DMS153 treated with DMSO at 0.1 percent for 48 hours (cell line): ENCODE measurements around the gene GALR2.

ENCODE experiments used
- DNase-seq: peaks from one replicate; lab custom pipeline; 2025; ENCODE audit not compliant: unreplicated experiment; lab: John Stamatoyannopoulos, UW

The GALR2 gene

DNA sequence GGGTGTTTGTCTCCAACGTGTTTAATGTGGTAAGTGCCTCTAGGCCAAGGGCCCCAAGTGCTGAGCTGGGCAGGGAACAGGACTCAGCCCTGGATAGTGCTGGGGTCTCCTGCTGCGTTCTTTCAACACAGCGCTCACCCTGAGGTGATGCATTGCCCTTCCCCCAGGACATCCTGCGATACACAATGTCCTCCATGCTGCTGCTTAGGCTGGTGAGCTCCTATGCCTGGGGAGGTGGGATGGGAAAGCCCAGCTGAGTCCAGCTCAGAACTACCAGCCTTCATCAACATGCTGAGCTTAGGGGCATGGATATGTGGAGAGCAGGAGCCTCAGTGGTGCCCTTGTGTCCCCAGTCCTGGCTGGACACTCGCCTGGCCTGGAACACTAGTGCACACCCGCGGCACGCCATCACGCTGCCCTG, 5.0 kb downstream of the GALR2 start:
- DNase-seq = no peak

DNA sequence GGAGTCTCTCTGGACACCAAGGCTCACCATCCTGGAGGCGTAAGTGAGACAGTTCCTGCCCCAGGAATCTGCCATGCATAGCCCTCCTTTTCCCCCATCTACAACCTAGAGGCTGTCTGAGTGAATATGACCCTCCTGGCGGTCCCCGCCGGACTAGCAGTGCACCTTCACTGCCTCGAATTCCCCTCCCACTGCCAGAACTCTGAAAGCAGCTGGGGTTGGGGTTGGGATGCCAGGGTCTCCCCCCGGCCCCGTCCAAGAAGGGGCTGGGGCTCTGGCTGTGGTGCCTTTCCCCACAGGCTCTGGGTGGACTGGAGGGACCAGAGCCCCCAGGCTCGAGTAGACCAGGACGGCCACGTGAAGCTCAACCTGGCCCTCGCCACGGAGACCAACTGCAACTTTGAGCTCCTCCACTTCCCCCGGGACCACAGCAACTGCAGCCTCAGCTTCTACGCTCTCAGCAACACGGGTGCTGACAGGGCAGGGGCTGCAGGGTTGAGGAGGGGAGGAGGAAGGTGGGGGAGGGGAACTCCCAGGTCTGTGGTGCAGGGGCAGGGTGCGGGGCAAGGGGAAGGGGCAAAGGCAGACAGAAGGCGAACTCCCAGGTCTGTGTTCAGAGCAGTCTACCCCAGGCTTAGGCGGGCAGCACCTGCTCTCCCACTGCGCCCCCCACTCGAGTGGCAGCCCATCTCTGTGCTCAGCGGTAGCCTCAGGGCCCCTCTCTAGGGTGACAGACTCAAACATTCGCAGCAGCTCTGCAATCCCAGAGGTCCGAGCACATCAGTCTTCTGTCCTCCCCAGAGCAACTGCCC, 5.6 kb downstream of the GALR2 start:
- no peak for DNase-seq

DNA sequence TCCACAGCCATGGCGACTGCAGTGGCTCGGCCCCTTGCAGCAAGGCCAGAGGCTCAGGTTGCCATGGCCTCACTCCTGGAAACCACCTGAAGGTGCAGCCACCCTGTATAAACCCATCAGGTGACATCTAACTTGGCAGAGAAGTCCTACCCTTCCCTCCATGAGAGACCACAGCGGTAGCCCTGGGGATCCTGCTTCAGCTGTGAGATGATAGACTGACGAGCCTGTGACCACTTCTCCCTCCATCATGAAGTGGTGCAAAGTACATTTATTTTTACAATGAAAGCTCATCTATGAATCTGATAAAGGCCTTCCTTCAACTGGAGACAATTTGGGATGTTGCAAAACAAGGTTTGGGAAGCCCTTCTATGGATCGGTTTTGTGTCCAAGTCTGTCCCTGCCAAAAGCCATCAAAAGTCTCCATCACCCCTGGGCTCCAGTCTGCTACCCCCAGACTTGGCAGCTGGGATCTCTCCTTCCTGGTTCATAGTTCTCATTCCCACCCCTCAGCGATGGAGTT, 6.2 kb downstream of the GALR2 start:
- DNase-seq = no peak

DNA sequence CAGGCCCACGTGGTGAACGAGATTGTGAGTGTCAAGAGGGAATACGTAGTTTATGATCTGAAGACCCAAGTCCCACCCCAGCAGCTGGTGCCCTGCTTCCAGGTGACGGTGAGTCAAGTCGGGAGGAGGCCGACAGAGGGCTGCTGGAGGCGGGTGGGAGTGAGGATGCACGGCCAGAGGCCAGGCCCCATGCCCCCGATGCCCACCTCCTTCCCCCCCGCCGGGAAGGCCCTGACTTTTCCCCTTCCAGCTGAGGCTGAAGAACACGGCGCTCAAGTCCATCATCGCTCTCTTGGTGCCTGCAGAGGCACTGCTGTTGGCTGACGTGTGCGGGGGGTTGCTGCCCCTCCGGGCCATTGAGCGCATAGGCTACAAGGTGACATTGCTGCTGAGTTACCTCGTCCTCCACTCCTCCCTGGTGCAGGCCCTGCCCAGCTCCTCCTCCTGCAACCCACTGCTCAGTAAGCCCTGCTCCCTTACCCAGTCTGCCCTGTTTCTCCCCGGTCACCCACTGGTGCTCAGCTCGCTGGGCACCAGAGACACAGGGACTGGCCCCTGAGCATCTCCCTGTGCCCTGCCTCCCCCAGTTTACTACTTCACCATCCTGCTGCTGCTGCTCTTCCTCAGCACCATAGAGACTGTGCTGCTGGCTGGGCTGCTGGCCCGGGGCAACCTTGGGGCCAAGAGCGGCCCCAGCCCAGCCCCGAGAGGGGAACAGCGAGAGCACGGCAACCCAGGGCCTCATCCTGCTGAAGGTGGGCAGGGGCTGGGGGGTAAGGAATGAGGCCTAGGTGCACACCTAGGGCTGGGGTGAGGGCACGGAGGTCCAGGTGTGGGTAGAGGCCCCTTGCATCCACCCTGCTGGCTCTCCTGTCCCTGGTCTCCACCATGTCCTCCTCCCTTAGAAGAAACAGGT, 7.0 kb downstream of the GALR2 start:
- DNase-seq = no peak

GRCh38 chr17:76082326-76083251, 8.0 kb downstream of the GALR2 start:
- no peak for DNase-seq

GRCh38 chr17:76083536-76084182, 9.1 kb downstream of the GALR2 start:
- no peak for DNase-seq

GRCh38 chr17:76085066-76085730, 10.6 kb downstream of the GALR2 start:
- no peak for DNase-seq

DNA sequence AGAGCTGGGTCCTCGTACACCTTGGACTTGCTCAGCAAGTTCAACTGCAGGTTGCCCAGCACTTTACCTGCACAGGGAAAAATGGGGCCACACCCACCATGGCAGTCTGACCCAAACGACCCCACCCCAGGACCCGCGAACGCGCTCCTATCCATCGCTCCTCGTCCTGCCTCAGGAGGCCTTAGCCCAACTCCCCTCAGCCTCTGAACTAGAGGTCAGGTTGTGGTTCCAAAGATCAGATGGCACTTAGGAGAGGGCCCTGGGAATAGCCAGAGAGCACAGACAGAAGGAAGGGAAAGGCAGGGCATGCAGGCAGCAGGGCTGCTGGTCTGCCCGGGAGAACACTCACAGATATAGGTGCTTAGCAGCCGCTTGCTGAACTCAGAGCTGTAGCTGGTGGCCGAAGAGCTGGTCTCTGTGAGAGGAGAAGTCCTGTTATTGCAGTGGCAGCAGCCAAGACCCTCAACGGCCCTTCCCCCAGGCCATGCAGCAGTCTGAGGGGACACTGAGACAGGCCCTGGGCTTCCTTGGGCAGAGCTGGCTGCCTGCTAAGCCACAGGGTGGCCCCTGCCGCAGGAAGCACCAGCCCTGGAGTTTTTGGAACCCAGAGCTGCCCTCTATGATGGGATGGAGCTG, 11.3 kb downstream of the GALR2 start:
- DNase-seq = no peak

DNA sequence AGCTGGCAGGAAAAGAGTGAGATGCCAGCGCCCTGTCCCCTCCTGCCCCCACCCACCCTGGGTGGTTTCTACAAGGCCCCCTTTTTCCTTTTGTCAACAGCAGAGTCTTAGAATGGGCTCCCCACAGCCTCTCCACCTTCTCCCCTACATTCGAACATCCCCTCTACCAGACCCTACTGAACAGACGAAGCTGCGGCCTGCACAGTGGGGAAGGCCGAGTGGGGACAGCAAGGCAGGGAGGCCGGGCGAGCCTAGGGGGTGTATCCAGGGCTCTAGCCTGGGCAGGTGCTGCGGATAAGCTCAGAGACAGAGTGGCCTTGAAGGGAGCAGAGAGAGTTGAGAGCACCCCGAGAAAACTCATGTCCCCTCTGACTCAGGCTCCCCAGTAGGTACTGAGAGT, 11.8 kb downstream of the GALR2 start:
- no peak for DNase-seq

DNA sequence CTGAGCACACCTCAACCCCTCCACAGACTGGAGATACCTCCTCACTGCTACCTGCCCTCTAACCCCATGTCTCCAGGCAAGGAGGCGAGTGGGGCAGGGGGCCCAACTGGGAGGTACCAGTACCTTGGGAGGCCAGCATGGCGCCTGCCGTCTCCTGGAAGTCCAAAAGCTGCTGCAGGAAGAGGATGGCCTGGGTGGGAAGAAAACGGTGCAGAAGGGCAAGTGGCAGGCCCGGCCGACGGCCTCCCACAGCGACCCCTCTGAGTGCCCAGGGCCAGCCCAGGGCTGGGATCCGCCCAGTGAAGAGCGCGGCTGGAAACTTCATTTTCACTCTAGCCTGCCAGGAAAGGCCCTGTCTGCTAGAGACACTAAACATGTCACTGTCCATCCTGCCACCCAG, 12.9 kb downstream of the GALR2 start:
- no peak for DNase-seq

DNA sequence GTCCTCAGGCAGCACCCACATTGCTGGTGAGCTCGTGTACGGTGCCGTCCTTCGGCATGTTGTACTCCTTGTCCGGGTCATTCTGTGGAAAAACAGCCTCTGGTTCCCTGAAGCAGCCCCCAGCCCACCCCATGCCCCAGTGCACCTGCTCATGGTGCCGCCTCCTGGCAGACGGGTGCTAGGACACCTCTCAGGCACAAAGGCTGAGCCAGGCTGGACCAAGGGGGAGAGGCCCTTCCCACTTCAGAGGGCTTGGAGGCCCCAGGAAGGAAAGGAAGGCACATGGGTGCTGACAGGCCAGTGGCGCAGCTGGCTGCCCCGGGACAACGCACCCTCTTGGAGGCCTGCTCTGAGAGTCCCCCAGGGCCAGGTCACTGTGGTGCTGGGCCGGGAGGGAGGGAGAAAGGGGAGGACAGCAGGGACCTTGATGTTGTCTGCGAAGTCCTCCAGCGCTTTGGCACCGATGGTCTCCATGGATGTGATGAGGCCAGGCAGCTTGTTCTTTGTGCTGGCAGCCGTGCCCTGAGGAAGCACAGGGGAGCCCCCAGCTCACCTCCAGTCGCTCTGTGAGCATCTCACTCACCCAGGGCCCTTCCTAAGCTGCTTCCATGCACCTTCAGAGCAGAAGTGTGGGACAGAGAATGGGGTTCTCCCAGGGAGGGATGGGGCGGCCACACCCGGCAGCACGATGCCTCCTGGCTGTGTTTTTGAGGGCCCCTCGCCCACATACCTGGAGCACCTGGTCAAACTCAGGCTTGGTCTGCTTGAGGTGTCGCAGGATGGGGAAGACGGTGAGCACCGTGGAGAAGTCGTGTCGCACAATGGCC, 13.7 kb downstream of the GALR2 start:
- no peak for DNase-seq

GRCh38 chr17:76088868-76089576, 14.4 kb downstream of the GALR2 start:
- DNase-seq = no peak

DNA sequence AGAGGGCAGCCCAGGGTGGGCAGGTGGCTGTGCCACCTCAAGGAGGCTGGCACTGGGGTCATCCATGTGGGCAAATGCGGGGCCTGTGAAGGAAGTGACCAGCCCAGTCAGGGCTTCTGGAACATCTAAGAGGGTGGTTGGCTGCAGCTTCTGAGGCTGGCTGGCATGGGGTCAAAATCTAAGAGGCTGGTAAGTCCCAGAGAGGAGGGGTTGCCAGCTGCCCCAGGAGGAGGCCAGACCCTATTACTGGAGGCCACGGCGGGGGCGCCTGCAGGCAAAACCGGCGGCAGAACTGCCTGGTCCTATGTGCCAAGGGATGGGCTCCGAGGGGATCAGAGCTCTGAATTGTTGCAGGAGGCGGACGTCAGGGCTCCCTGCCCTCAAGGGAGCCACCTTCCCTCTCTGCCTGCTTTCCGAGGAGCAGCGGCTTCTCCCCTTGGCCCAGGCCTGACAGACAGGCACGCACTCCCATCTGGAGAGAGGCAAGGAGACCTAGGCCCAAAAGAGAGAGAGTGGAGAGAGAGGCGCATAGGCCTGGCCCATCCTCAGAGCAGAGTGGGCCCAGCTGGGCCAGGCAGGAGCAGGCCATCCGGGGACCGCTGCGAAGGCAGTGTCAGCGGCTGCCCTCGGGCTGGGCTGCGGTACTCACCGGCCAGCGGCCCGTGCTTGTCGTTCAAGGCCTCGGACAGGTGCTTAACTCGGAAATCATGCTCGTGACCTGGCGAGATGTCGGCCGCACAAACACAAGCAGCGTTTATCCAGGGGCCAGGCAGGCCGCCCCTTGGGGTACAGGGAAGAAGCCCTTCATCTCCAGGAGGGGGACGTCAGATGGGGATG, 15.3 kb downstream of the GALR2 start:
- no peak for DNase-seq

- DNase-seq = no peak
Measured at GRCh38 chr17:76090517-76091129, 16.0 kb downstream of the GALR2 start.

DNA sequence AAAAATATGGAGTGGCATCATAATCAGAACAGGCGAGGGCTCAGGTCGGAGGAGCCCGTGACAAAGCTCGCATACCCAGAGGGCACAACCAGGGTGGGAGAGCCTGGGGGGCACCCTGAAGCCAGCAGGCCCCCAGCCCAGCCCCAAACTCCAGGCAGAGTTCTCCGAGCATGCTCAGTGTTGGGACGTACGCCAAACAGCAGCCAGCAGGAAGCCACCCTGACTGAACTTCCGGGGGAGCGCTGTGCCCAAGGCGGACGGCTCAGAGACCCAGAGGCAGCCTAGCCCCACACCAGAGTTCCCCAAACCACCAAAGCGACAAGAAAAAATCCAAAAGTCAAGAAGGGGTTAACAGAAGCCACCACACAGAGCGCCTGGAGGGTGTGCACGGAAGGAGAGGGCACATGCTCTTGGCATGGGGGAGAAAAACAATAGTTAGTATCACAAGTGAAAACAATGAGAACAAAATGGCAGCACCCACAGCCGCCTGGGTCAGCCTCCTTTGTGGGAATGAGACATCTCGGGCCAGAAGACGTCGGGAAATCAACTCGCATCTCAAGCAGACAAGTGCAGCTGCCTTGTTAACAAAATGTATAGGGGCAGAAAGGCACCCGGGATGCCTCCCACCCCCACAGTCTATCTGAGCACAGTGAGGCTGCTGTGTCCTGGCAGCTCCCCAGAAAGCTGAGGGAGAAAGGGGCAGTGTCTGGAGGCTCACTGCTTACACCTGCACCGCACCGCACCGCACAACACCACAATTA, 17.1 kb downstream of the GALR2 start:
- no peak for DNase-seq
